Ovary (tissue), 9 donors: Measurements from ENCODE around the gene LRP1. TPM values are rescaled to one million over a fixed set of nuclear protein-coding genes. Genes with fewer than 3 reads are reported as not detected.

Experiments used
- DNase-seq, 5 donors: peaks; one replicate each; pipeline ENCODE4 v3.0.0-alpha.2; 2019 to 2020
- H3K27ac ChIP-seq, 2 donors: fragments of 200-600 bp; one replicate each; pipeline versions ENCODE4 v1.5.1 to v1.8.0; 2019 to 2022
- H3K27me3 ChIP-seq: fragments of 200-600 bp; one replicate; pipeline ENCODE4 v1.8.0; 2022
- H3K36me3 ChIP-seq: fragments of 200-600 bp; sonication (generic); one replicate; pipeline ENCODE4 v1.5.1; 2019
- H3K4me1 ChIP-seq: one replicate; pipeline ENCODE4 v1.8.1; 2013; ENCODE audit warnings: mild to moderate bottlenecking, moderate library complexity; ENCODE audit not compliant: insufficient read depth
- H3K4me3 ChIP-seq: fragments of 200-600 bp; sonication (generic); one replicate; pipeline ENCODE4 v1.5.1; 2017
- H3K9me3 ChIP-seq, 2 donors: fragments of 200-600 bp in 1 of 2; sonication (generic) in 1 of 2; one replicate each; pipeline versions ENCODE4 v1.5.1 to v1.8.1; 2013 to 2019; ENCODE audit warnings: mild to moderate bottlenecking in 1 of 2, moderate library complexity in 1 of 2
- CTCF ChIP-seq, 3 donors: fragments of 450-650 bp in 2 of 3; fragments of 200-600 bp in 1 of 3; IDR thresholded peaks; one replicate each; pipeline versions ENCODE4 v1.5.1 to v1.8.0; 2016 to 2022; ENCODE audit warnings: antibody characterized with exemption in 3 of 3, mild to moderate bottlenecking in 1 of 3
- EP300 ChIP-seq: sonication (generic); formaldehyde crosslinking; IDR thresholded peaks from one replicate; pipeline ENCODE4 v1.6.1; 2017; ENCODE audit warnings: antibody characterized with exemption
- POLR2A ChIP-seq: fragments of 450-650 bp; IDR thresholded peaks from one replicate; pipeline ENCODE4 v1.6.1; 2017; ENCODE audit warnings: antibody characterized with exemption, mild to moderate bottlenecking, moderate library complexity
- WGBS, 3 donors: extraction: QIAGEN DNeasy Blood & Tissue Kit in 1 of 3; methylation state at CpG; one replicate each; pipeline versions ENCODE4 v1.1.5 to v1.1.7; 2013 to 2017; 5-methylcytosine and 5-hydroxymethylcytosine counted together
- intact Hi-C, 4 donors: fragments of 100-400 bp; cut with DNase I; formaldehyde crosslinking; loops; one replicate each; pipeline versions ENCODE4 v1.11.0 to v1.15.1; 2022 to 2023
- polyA plus RNA-seq, 2 donors: library from polyadenylated mRNA; stranded (reverse); fragments of 200-250 nt in 1 of 2; fragments of 350-450 nt in 1 of 2; fragmentation: Illumina TruSeq in 1 of 2; extraction: RNeasy Lipid Tissue Mini Kit (QIAGEN cat#74804) in 1 of 2; gene quantifications; one replicate each; pipeline ENCODE4 v1.2.3, GENCODE V29; 2013 to 2014
- total RNA-seq, 7 donors: library from RNA; depleted of rRNA in 2 of 7; stranded (reverse); fragments of >200 nt in 2 of 7; fragmentation: NEBNext Ultra II Directional in 3 of 7; extraction: Animal tissue kit (Norgen Biotek cat#: 25700) in 3 of 7; gene quantifications; one replicate each; pipeline versions ENCODE4 v1.1.0 to v1.2.4, GENCODE V29; 2016 to 2023
- donor health status: DM: no; HTN: no; CAD: no; lungs with moderate emphysema.
- donor health status: DM: no; HTN: no; CAD: no.
- donor health status: Bipolar disorder and iron deficiency.
- donor health status: DM: yes; HTN: yes; CAD: no.
- donor health status: DM: no; HTN: no; CAD: no.
- donor health status: DM: yes; HTN: yes; CAD: no.

The LRP1 gene
- total and polyA plus RNA-seq, 9 donors = 76.4 to 640 (median 323) TPM

- intact Hi-C loops = no loop called here
- WGBS, 3 donors = 14 to 17% (median 17%) methylated on average over 9 of the region's 9 CpGs
- peak in 1 of 3 donors; percentile 14 for TF ChIP-seq CTCF (IDR thresholded peaks at IDR 0.05)
- no peak for TF ChIP-seq EP300
- no peak for TF ChIP-seq POLR2A
- Histone ChIP-seq H3K27ac (no peak overlapping the region), H3K36me3 (no peaks in the 10 kb centered on the region), H3K27me3 (peaks cover 3% of the 10 kb centered on the region), H3K4me3 (peak overlapping the region; percentile 66), H3K9me3 (no peaks in the 10 kb centered on the region), H3K4me1 (peaks cover 7% of the 10 kb centered on the region)
- DNase-seq = no peak
Observed at GRCh38 chr12:57229046-57229633, 100.9 kb downstream of the LRP1 start.

- intact Hi-C loops = no loop called here
- peaks cover under 1% of the 10 kb centered on the region for H3K27me3 ChIP-seq
- no peaks in the 10 kb centered on the region for H3K9me3 ChIP-seq
- no peak within 1 kb of the TSS for H3K27ac ChIP-seq
- no peak for TF ChIP-seq CTCF (IDR thresholded peaks at IDR 0.05)
- peak; percentile 38 for TF ChIP-seq POLR2A
- H3K4me1 ChIP-seq = peaks cover 7% of the 10 kb centered on the region
- H3K36me3 ChIP-seq = no peaks in the 10 kb centered on the region
- WGBS, 3 donors = 1% methylated on average over 42 of the region's 42 CpGs
- H3K4me3 ChIP-seq = peak within 1 kb of the TSS; percentile 66
- peak; percentile 92 to 96 (median 95) for DNase-seq
Observed at GRCh38 chr12:57229634-57230380, 101.5 kb downstream of the LRP1 start, which contains the start of gene SHMT2. Gene SHMT2, plus strand, starts transcription at chr12:57229711. Its CDS starts 68 bp downstream, at chr12:57229779.

- H3K27ac ChIP-seq = no peak overlapping the region
- no peaks in the 10 kb centered on the region for H3K36me3 ChIP-seq
- intact Hi-C loops = no loop called here
- peak overlapping the region; percentile 66 for H3K4me3 ChIP-seq
- DNase-seq = no peak
- peaks cover 7% of the 10 kb centered on the region for H3K4me1 ChIP-seq
- 29 to 38% (median 33%) methylated on average over 10 of the region's 10 CpGs for WGBS, 3 donors
- no peaks in the 10 kb centered on the region for H3K27me3 ChIP-seq
- TF ChIP-seq CTCF (IDR thresholded peaks at IDR 0.05) = no peak
- TF ChIP-seq EP300 = no peak
- TF ChIP-seq POLR2A = no peak
- H3K9me3 ChIP-seq = no peaks in the 10 kb centered on the region
Observed at GRCh38 chr12:57230381-57231155, 102.3 kb downstream of the LRP1 start.

GRCh38 chr12:57231276-57232021 lies 103.2 kb downstream of the LRP1 start:
- peaks cover 7% of the 10 kb centered on the region for H3K4me1 ChIP-seq
- DNase-seq = no peak
- H3K27me3 ChIP-seq = no peaks in the 10 kb centered on the region
- H3K27ac ChIP-seq = no peak overlapping the region
- H3K36me3 ChIP-seq = no peaks in the 10 kb centered on the region
- TF ChIP-seq CTCF (IDR thresholded peaks at IDR 0.05) (no peak), POLR2A (no peak), EP300 (no peak)
- H3K4me3 ChIP-seq = no peak overlapping the region
- H3K9me3 ChIP-seq = no peaks in the 10 kb centered on the region
- intact Hi-C loops = no loop called here
- 86 to 90% (median 88%) methylated on average over 13 of the region's 13 CpGs for WGBS, 3 donors
